H9 (cell line): Measurements from ENCODE around the gene TRPV5. TPM values are rescaled to one million over a fixed set of nuclear protein-coding genes. Genes with fewer than 3 reads are reported as not detected.
A peak's percentile ranks its signal among the peaks of the same experiment; 100 is the strongest.

ENCODE experiments used
- DNase-seq: peaks from one replicate; pipeline ENCODE4 v3.0.0-alpha.2; 2017
- H2AFZ ChIP-seq: one replicate; pipeline ENCODE4 v1.6.1; 2013; ENCODE audit warnings: mild to moderate bottlenecking, low read length, control low read depth, moderate library complexity
- H2AK5ac ChIP-seq: 2 replicates; pipeline ENCODE4 v1.6.1; 2013; ENCODE audit warnings: low read length, control low read depth, mixed read lengths; ENCODE audit not compliant: insufficient read length
- H2BK120ac ChIP-seq: one replicate; pipeline ENCODE4 v1.6.1; 2013; ENCODE audit warnings: low read depth, mild to moderate bottlenecking, low read length, control low read depth, inconsistent platforms; ENCODE audit not compliant: poor library complexity, severe bottlenecking
- H2BK12ac ChIP-seq: 2 replicates; pipeline ENCODE4 v1.6.1; 2013; ENCODE audit warnings: low read length, control low read depth, mixed read lengths, low read depth; ENCODE audit not compliant: insufficient read length
- H2BK15ac ChIP-seq: 2 replicates; pipeline ENCODE4 v1.6.1; 2013; ENCODE audit warnings: low read depth, low read length, control low read depth
- H2BK20ac ChIP-seq: one replicate; pipeline ENCODE4 v1.6.1; 2013; ENCODE audit warnings: low read depth, mild to moderate bottlenecking, low read length, control low read depth, inconsistent platforms; ENCODE audit not compliant: poor library complexity, severe bottlenecking
- H2BK5ac ChIP-seq: 2 replicates; pipeline ENCODE4 v1.6.1; 2013; ENCODE audit warnings: low read length, control low read depth, mixed read lengths; ENCODE audit not compliant: insufficient read length
- H3K14ac ChIP-seq: 2 replicates; pipeline ENCODE4 v1.6.1; 2013; ENCODE audit warnings: low read length, control low read depth; ENCODE audit not compliant: insufficient read depth
- H3K18ac ChIP-seq: 2 replicates; pipeline ENCODE4 v1.6.1; 2013; ENCODE audit warnings: low read depth, mild to moderate bottlenecking, mixed read lengths, low read length, control low read depth; ENCODE audit not compliant: insufficient read length
- H3K23ac ChIP-seq: 2 replicates; pipeline ENCODE4 v1.6.1; 2013; ENCODE audit warnings: low read length, control low read depth, mixed read lengths, low read depth; ENCODE audit not compliant: insufficient read length
- H3K23me2 ChIP-seq: 2 replicates; pipeline ENCODE4 v1.6.1; 2013; ENCODE audit warnings: low read depth, mild to moderate bottlenecking, mixed read lengths, low read length, control low read depth; ENCODE audit not compliant: insufficient read length, poor library complexity, severe bottlenecking
- H3K27ac ChIP-seq: 2 replicates; pipeline ENCODE4 v1.5.1; 2013; ENCODE audit warnings: low read length, control low read depth, mixed read lengths, low read depth; ENCODE audit not compliant: insufficient read length
- H3K27me3 ChIP-seq: 2 replicates; pipeline ENCODE4 v1.6.1; 2013; ENCODE audit warnings: low read length, control low read depth, inconsistent platforms; ENCODE audit not compliant: insufficient read depth
- H3K4ac ChIP-seq: 2 replicates; pipeline ENCODE4 v1.6.1; 2013; ENCODE audit warnings: low read depth, mild to moderate bottlenecking, control low read depth, inconsistent platforms, low read length, moderate library complexity
- H3K4me1 ChIP-seq: 2 replicates; pipeline ENCODE4 v1.6.1; 2013; ENCODE audit warnings: low read length, control low read depth, inconsistent platforms; ENCODE audit not compliant: insufficient read depth
- H3K4me2 ChIP-seq: 2 replicates; pipeline ENCODE4 v1.6.1; 2013; ENCODE audit warnings: low read length, control low read depth, mixed read lengths; ENCODE audit not compliant: insufficient read length, insufficient read depth
- H3K56ac ChIP-seq: 2 replicates; pipeline ENCODE4 v1.6.1; 2013; ENCODE audit warnings: low read depth, mild to moderate bottlenecking, mixed read lengths, low read length, control low read depth; ENCODE audit not compliant: insufficient read length
- H3K79me1 ChIP-seq: 2 replicates; pipeline ENCODE4 v1.6.1; 2013; ENCODE audit warnings: low read depth, mild to moderate bottlenecking, moderate library complexity, low read length, control low read depth, inconsistent platforms; ENCODE audit not compliant: insufficient read depth, poor library complexity, severe bottlenecking
- H3K79me2 ChIP-seq: 2 replicates; pipeline ENCODE4 v1.6.1; 2013; ENCODE audit warnings: low read length, control low read depth, inconsistent platforms; ENCODE audit not compliant: insufficient read depth
- H3K9ac ChIP-seq: 2 replicates; pipeline ENCODE4 v1.6.1; 2013; ENCODE audit warnings: low read length, control low read depth, mixed read lengths; ENCODE audit not compliant: insufficient read length; ENCODE audit errors: extremely low read depth
- H3K9me3 ChIP-seq: one replicate; pipeline ENCODE4 v1.6.1; 2013; ENCODE audit warnings: low read depth, low read length, inconsistent platforms; ENCODE audit not compliant: control insufficient read depth
- H3T11ph ChIP-seq: one replicate; pipeline ENCODE4 v1.6.1; 2013; ENCODE audit warnings: mild to moderate bottlenecking, low read length, control low read depth, inconsistent platforms
- H4K20me1 ChIP-seq: one replicate; pipeline ENCODE4 v1.6.1; 2013; ENCODE audit not compliant: control insufficient read depth, insufficient read length, insufficient read depth
- H4K5ac ChIP-seq: 2 replicates; pipeline ENCODE4 v1.6.1; 2013; ENCODE audit warnings: low read depth, mild to moderate bottlenecking, mixed read lengths, low read length, control low read depth; ENCODE audit not compliant: insufficient read length
- H4K8ac ChIP-seq: replicated peaks from 2 replicates; pipeline ENCODE4 v1.6.1; 2013; ENCODE audit warnings: low read length, control low read depth, mixed read lengths, low read depth; ENCODE audit not compliant: insufficient read length
- H4K91ac ChIP-seq: 2 replicates; pipeline ENCODE4 v1.6.1; 2013; ENCODE audit warnings: low read depth, mild to moderate bottlenecking, moderate library complexity, mixed read lengths, low read length, control low read depth; ENCODE audit not compliant: insufficient read length
- H3K27ac Mint-ChIP-seq, 3 experiments: 2 replicates in 2 of 3; 3 replicates in 1 of 3; pipeline ENCODE4 v1.8.0; 2020 to 2021; ENCODE audit warnings: mixed read lengths in 3 of 3, mild to moderate bottlenecking in 1 of 3, moderate library complexity in 1 of 3
- H3K27me3 Mint-ChIP-seq: 2 replicates; pipeline ENCODE4 v1.8.0; 2021; ENCODE audit warnings: low read depth, mild to moderate bottlenecking, moderate library complexity, mixed read lengths
- H3K36me3 Mint-ChIP-seq, 3 experiments: 2 replicates in 2 of 3; 3 replicates in 1 of 3; pipeline ENCODE4 v1.8.0; 2020 to 2021; ENCODE audit warnings: low read depth in 3 of 3, mixed read lengths in 3 of 3; ENCODE audit not compliant: insufficient read depth in 1 of 3
- H3K4me1 Mint-ChIP-seq, 2 experiments: 2 replicates each; pipeline ENCODE4 v1.8.0; 2020; ENCODE audit warnings: mixed read lengths in 2 of 2
- H3K4me3 Mint-ChIP-seq, 2 experiments: 2 replicates in 1 of 2; 3 replicates in 1 of 2; pipeline ENCODE4 v1.8.0; 2020 to 2021; ENCODE audit warnings: mild to moderate bottlenecking in 2 of 2, mixed read lengths in 2 of 2, moderate library complexity in 1 of 2
- H3K9me3 Mint-ChIP-seq, 2 experiments: 2 replicates in 1 of 2; 3 replicates in 1 of 2; pipeline ENCODE4 v1.8.0; 2020; ENCODE audit warnings: mild to moderate bottlenecking in 2 of 2, mixed read lengths in 2 of 2, moderate library complexity in 1 of 2
- CTCF ChIP-seq: fragments of 200-600 bp; sonication (generic); conservative IDR thresholded peaks from 3 replicates; pipeline ENCODE4 v1.8.0; 2021; ENCODE audit warnings: antibody characterized with exemption, mild to moderate bottlenecking
- WGBS: extraction: QIAGEN DNeasy Blood & Tissue Kit; methylation state at CpG from one replicate; pipeline ENCODE4 v1.1.7; 2013; ENCODE audit warnings: missing lambda C conversion rate, low lambda C conversion rate, mixed read lengths; ENCODE audit not compliant: insufficient read length; ENCODE audit errors: extremely low coverage; 5-methylcytosine and 5-hydroxymethylcytosine counted together
- total RNA-seq: library from RNA; stranded (reverse); gene quantifications from 2 replicates; pipeline ENCODE4 v1.2.1, GENCODE V29; 2021

Gene TRPV5
- total RNA-seq, 1 experiment from 2014 or later = not detected

- Mint-ChIP-seq H3K36me3 (peaks cover 0 to 6% (median 0%) of the 10 kb centered on the region in 3 experiments; a peak in 5 of 7 replicates), H3K9me3 (no peaks in the 10 kb centered on the region), H3K27me3 (peaks cover 6% of the 10 kb centered on the region), H3K27ac (peak overlapping the region in 1 of 3 experiments; percentile 38; a peak in 1 of 7 replicates), H3K4me1 (peaks cover 32 to 44% of the 10 kb centered on the region in 2 experiments), H3K4me3 (no peak overlapping the region)
- Histone ChIP-seq H3K27ac (no peak overlapping the region), H3K23me2 (no peaks in the 10 kb centered on the region), H2AFZ (no peak overlapping the region), H3T11ph (no peak overlapping the region), H4K20me1 (no peaks in the 10 kb centered on the region), H3K9ac (no peak overlapping the region), H3K18ac (no peak overlapping the region), H3K9me3 (no peaks in the 10 kb centered on the region), H2BK20ac (no peak overlapping the region), H3K4me2 (no peak overlapping the region), H3K23ac (no peak overlapping the region), H4K91ac (no peak overlapping the region), H2BK120ac (no peak overlapping the region), H2BK5ac (no peak overlapping the region), H2BK12ac (no peak overlapping the region), H2BK15ac (no peak overlapping the region), H4K8ac (no peak overlapping the region), H3K14ac (no peak overlapping the region; the same call in 1 of the 2 replicates), H4K5ac (no peak overlapping the region), H3K27me3 (no peaks in the 10 kb centered on the region), H3K4ac (no peak overlapping the region), H3K56ac (no peak overlapping the region), H2AK5ac (no peak overlapping the region), H3K79me2 (no peaks in the 10 kb centered on the region), H3K4me1 (peaks cover 8% of the 10 kb centered on the region), H3K79me1 (no peaks in the 10 kb centered on the region)
- no peak for DNase-seq
- no CpG with 5 or more reads among the region's 7 CpGs for WGBS
- TF ChIP-seq CTCF = no peak
Measured at GRCh38 chr7:142862786-142863400, 70.7 kb downstream of the TRPV5 start.
